Smooth muscle cell (in vitro differentiated cells): ENCODE results near the gene MXRA8. TPM values are rescaled to one million over a fixed set of nuclear protein-coding genes. Genes with fewer than 3 reads are reported as not detected.

Experiments used
- DNase-seq: peaks from one replicate; lab custom pipeline; 2025; ENCODE audit not compliant: unreplicated experiment; lab: John Stamatoyannopoulos, UW
- H2AFZ ChIP-seq: fragments of 200-600 bp; sonication (generic); 2 replicates; pipeline ENCODE4 v1.6.0; 2016; ENCODE audit warnings: antibody characterized with exemption, low read depth, mild to moderate bottlenecking
- H3F3A ChIP-seq: fragments of 200-600 bp; sonication (generic); 2 replicates; pipeline ENCODE4 v1.6.0; 2017; ENCODE audit warnings: antibody characterized with exemption, low read depth
- H3K27ac ChIP-seq: fragments of 200-600 bp; sonication (generic); 2 replicates; pipeline ENCODE4 v1.5.1; 2016; ENCODE audit warnings: low read depth, mild to moderate bottlenecking
- H3K27me3 ChIP-seq: fragments of 200-600 bp; sonication (generic); 2 replicates; pipeline ENCODE4 v1.6.1; 2016; ENCODE audit warnings: low read depth, mild to moderate bottlenecking
- H3K36me3 ChIP-seq: fragments of 200-600 bp; sonication (generic); 2 replicates; pipeline ENCODE4 v1.5.1; 2016; ENCODE audit warnings: low read depth
- H3K4me1 ChIP-seq: fragments of 200-600 bp; sonication (generic); 2 replicates; pipeline ENCODE4 v1.5.1; 2016; ENCODE audit warnings: low read depth
- H3K4me2 ChIP-seq: fragments of 200-600 bp; sonication (generic); 2 replicates; pipeline ENCODE4 v1.6.0; 2016; ENCODE audit warnings: mild to moderate bottlenecking
- H3K4me3 ChIP-seq: fragments of 200-600 bp; sonication (generic); 2 replicates; pipeline ENCODE4 v1.5.1; 2016; ENCODE audit warnings: mild to moderate bottlenecking
- H3K79me2 ChIP-seq: fragments of 200-600 bp; sonication (generic); 2 replicates; pipeline ENCODE4 v1.6.0; 2016; ENCODE audit warnings: low read depth, mild to moderate bottlenecking
- H3K9ac ChIP-seq: fragments of 200-600 bp; sonication (generic); 2 replicates; pipeline ENCODE4 v1.6.0; 2016; ENCODE audit warnings: low read depth
- H3K9me3 ChIP-seq: fragments of 200-600 bp; sonication (generic); replicated peaks from 2 replicates; pipeline ENCODE4 v1.5.1; 2016; ENCODE audit warnings: low read depth
- H4K20me1 ChIP-seq: fragments of 200-600 bp; sonication (generic); 2 replicates; pipeline ENCODE4 v1.6.0; 2016; ENCODE audit warnings: low read depth
- CTCF ChIP-seq: fragments of 200-600 bp; sonication (generic); IDR thresholded peaks from 2 replicates; pipeline ENCODE4 v1.5.1; 2017; ENCODE audit warnings: borderline replicate concordance, mild to moderate bottlenecking, antibody characterized with exemption; ENCODE audit not compliant: insufficient read depth, poor library complexity, severe bottlenecking
- WGBS: methylation state at CpG from one replicate; pipeline ENCODE4 v1.1.7; 2016; ENCODE audit warnings: low lambda C conversion rate; 5-methylcytosine and 5-hydroxymethylcytosine counted together
- polyA plus RNA-seq: library from polyadenylated mRNA; unstranded; fragments of >200 nt; fragmentation: Nextera tagmentation; extraction: Ambion mirVana; gene quantifications from 2 replicates; pipeline ENCODE4 v1.2.1, GENCODE V29; 2016
- total RNA-seq: library from RNA; depleted of rRNA; stranded (reverse); fragments of >200 nt; gene quantifications from 2 replicates; pipeline ENCODE4 v1.2.3, GENCODE V29; 2014

The MXRA8 gene
- total and polyA plus RNA-seq, 2 experiments from 2014 or later, result 266 to 597 TPM

- Histone ChIP-seq H3K27ac (peak overlapping the region; percentile 63), H3K4me2 (no peak overlapping the region), H3F3A (peaks cover 4% of the 10 kb centered on the region), H3K4me3 (no peak overlapping the region), H3K9ac (no peak overlapping the region), H3K79me2 (peaks cover 26% of the 10 kb centered on the region), H2AFZ (no peak overlapping the region), H3K4me1 (peaks cover 25% of the 10 kb centered on the region), H3K36me3 (no peaks in the 10 kb centered on the region), H3K9me3 (no peaks in the 10 kb centered on the region), H3K27me3 (no peaks in the 10 kb centered on the region), H4K20me1 (peaks cover 72% of the 10 kb centered on the region)
- no peak for TF ChIP-seq CTCF
- WGBS, result 87% methylated on average over 20 of the region's 21 CpGs
- no peak for DNase-seq
These were observed 47.8 kb downstream of the MXRA8 start for GRCh38 chr1:1310476-1311053.

- TF ChIP-seq CTCF, result no peak
- H3K4me1 ChIP-seq, result peaks cover 30% of the 10 kb centered on the region
- 86% methylated on average over 3 of the region's 3 CpGs for WGBS
- H4K20me1 ChIP-seq, result peaks cover 72% of the 10 kb centered on the region
- H3F3A ChIP-seq, result peaks cover 4% of the 10 kb centered on the region
- H3K27ac ChIP-seq, result peak overlapping the region; percentile 63
- H3K27me3 ChIP-seq, result no peaks in the 10 kb centered on the region
- no peak overlapping the region for H3K4me3 ChIP-seq
- no peak overlapping the region for H2AFZ ChIP-seq
- no peaks in the 10 kb centered on the region for H3K36me3 ChIP-seq
- no peak for DNase-seq
- H3K79me2 ChIP-seq, result peaks cover 30% of the 10 kb centered on the region
- peak overlapping the region; percentile 99 for H3K4me2 ChIP-seq
- H3K9me3 ChIP-seq, result no peaks in the 10 kb centered on the region
- no peak overlapping the region for H3K9ac ChIP-seq
These were observed 48.3 kb downstream of the MXRA8 start for GRCh38 chr1:1310109-1310385.

GRCh38 chr1:1309251-1310108 lies 48.9 kb downstream of the MXRA8 start:
- peak overlapping the region; percentile 63 for H3K27ac ChIP-seq
- no peak for DNase-seq
- H3K9me3 ChIP-seq, result no peaks in the 10 kb centered on the region
- peak overlapping the region; percentile 99 for H3K4me2 ChIP-seq
- H3K36me3 ChIP-seq, result no peaks in the 10 kb centered on the region
- H3F3A ChIP-seq, result peaks cover 4% of the 10 kb centered on the region
- H2AFZ ChIP-seq, result no peak overlapping the region
- peaks cover 34% of the 10 kb centered on the region for H3K4me1 ChIP-seq
- H3K4me3 ChIP-seq, result peak overlapping the region; percentile 86
- peak overlapping the region; percentile 85 for H3K9ac ChIP-seq
- TF ChIP-seq CTCF, result no peak
- H3K27me3 ChIP-seq, result no peaks in the 10 kb centered on the region
- peaks cover 74% of the 10 kb centered on the region for H4K20me1 ChIP-seq
- peaks cover 32% of the 10 kb centered on the region for H3K79me2 ChIP-seq
- WGBS, result 30% methylated on average over 50 of the region's 57 CpGs

GRCh38 chr1:1308756-1309250 lies 49.6 kb downstream of the MXRA8 start:
- Histone ChIP-seq H3K27ac (peak overlapping the region; percentile 63), H3K36me3 (no peaks in the 10 kb centered on the region), H2AFZ (no peak overlapping the region), H3K27me3 (no peaks in the 10 kb centered on the region), H3K9ac (peak overlapping the region; percentile 85), H3K79me2 (peaks cover 34% of the 10 kb centered on the region), H3K4me1 (peaks cover 36% of the 10 kb centered on the region), H3F3A (peaks cover 4% of the 10 kb centered on the region), H3K4me2 (peak overlapping the region; percentile 99), H3K4me3 (peak overlapping the region; percentile 86), H4K20me1 (peaks cover 74% of the 10 kb centered on the region), H3K9me3 (no peaks in the 10 kb centered on the region)
- DNase-seq, result no peak
- TF ChIP-seq CTCF, result no peak
- WGBS, result 2% methylated on average over 48 of the region's 66 CpGs
